Measurements from ENCODE around the gene ABCB10.

Gene ABCB10

GRCh38 chr1:229570305-229570704 lies 11.8 kb upstream of the ABCB10 start:
- no peak overlapping the region for H3K14ac ChIP-seq (ENCODE audit: low read length)
- DNase-seq: no peak
- peaks cover 1% of the 10 kb centered on the region for H3K9me3 ChIP-seq (ENCODE audit: insufficient read depth, low read depth, low read length)
- no peak overlapping the region for H3K4me3 ChIP-seq (ENCODE audit: low read depth, low read length)
- H2AFZ ChIP-seq (ENCODE audit: insufficient read depth, low read length, poor library complexity): no peak overlapping the region
- H4K8ac ChIP-seq (ENCODE audit: low read depth, low read length): no peak overlapping the region
- no peaks in the 10 kb centered on the region for H3K27me3 ChIP-seq (ENCODE audit: insufficient read depth, low read length)
- no peak overlapping the region for H3K4ac ChIP-seq (ENCODE audit: low read depth, low read length)
- no peak overlapping the region for H4K12ac ChIP-seq (ENCODE audit: low read depth, low read length)
- H2BK12ac ChIP-seq (ENCODE audit: low read length): no peak overlapping the region
- H3K79me1 ChIP-seq (ENCODE audit: low read length): no peaks in the 10 kb centered on the region
- no peak overlapping the region for H3K23ac ChIP-seq (ENCODE audit: low read length)
- H3K79me2 ChIP-seq (ENCODE audit: control insufficient read depth, insufficient read depth, low read length, poor library complexity): no peaks in the 10 kb centered on the region
- no peak overlapping the region for H3K9ac ChIP-seq (ENCODE audit: low read length)
- no peak overlapping the region for H3K4me2 ChIP-seq (ENCODE audit: low read length)
- H4K91ac ChIP-seq (ENCODE audit: low read depth, low read length): no peak overlapping the region
- WGBS (ENCODE audit: extremely low coverage, insufficient coverage, insufficient read length): no CpG with 5 or more reads among the region's 20 CpGs
- H2BK120ac ChIP-seq (ENCODE audit: insufficient read depth, low read length, poor library complexity): no peak overlapping the region
- no peaks in the 10 kb centered on the region for H3K36me3 ChIP-seq (ENCODE audit: control insufficient read depth in 1 of 2, insufficient read depth in 2 of 2, low read length in 2 of 2)
- H2AK5ac ChIP-seq (ENCODE audit: low read length): no peak overlapping the region
- no peak overlapping the region for H2BK5ac ChIP-seq (ENCODE audit: low read depth, low read length, poor library complexity)
- no peak overlapping the region for H3K18ac ChIP-seq (ENCODE audit: low read length)
- no peak overlapping the region for H3K27ac ChIP-seq (ENCODE audit: low read depth, low read length)
- H3K4me1 ChIP-seq (ENCODE audit: control insufficient read depth in 1 of 2, insufficient read depth in 2 of 2, low read length in 2 of 2): peaks cover 0 to 3% of the 10 kb centered on the region in 2 experiments

GRCh38 chr1:229567109-229567868 lies 8.8 kb upstream of the ABCB10 start:
- no peaks in the 10 kb centered on the region for H3K79me2 ChIP-seq (ENCODE audit: control insufficient read depth, insufficient read depth, low read length, poor library complexity)
- no peak overlapping the region for H3K9ac ChIP-seq (ENCODE audit: low read length)
- no peak overlapping the region for H3K4me2 ChIP-seq (ENCODE audit: low read length)
- peak in 1 of 2 donors; percentile 31 for DNase-seq
- H2BK120ac ChIP-seq (ENCODE audit: insufficient read depth, low read length, poor library complexity): no peak overlapping the region
- no peaks in the 10 kb centered on the region for H3K27me3 ChIP-seq (ENCODE audit: insufficient read depth, low read length)
- no peak overlapping the region for H2AK5ac ChIP-seq (ENCODE audit: low read length)
- no peak overlapping the region for H2BK12ac ChIP-seq (ENCODE audit: low read length)
- H3K4me3 ChIP-seq (ENCODE audit: low read depth, low read length): no peak overlapping the region
- no CpG with 5 or more reads among the region's 13 CpGs for WGBS (ENCODE audit: extremely low coverage, insufficient coverage, insufficient read length)
- no peak overlapping the region for H3K23ac ChIP-seq (ENCODE audit: low read length)
- H3K9me3 ChIP-seq (ENCODE audit: insufficient read depth, low read depth, low read length): peaks cover 1% of the 10 kb centered on the region
- no peak overlapping the region for H2BK5ac ChIP-seq (ENCODE audit: low read depth, low read length, poor library complexity)
- H3K27ac ChIP-seq (ENCODE audit: low read depth, low read length): no peak overlapping the region
- H3K18ac ChIP-seq (ENCODE audit: low read length): no peak overlapping the region
- peaks cover 3 to 8% of the 10 kb centered on the region in 2 experiments for H3K4me1 ChIP-seq (ENCODE audit: control insufficient read depth in 1 of 2, insufficient read depth in 2 of 2, low read length in 2 of 2)
- no peak overlapping the region for H3K14ac ChIP-seq (ENCODE audit: low read length)
- H4K91ac ChIP-seq (ENCODE audit: low read depth, low read length): no peak overlapping the region
- H3K4ac ChIP-seq (ENCODE audit: low read depth, low read length): no peak overlapping the region
- no peak overlapping the region for H4K8ac ChIP-seq (ENCODE audit: low read depth, low read length)
- no peaks in the 10 kb centered on the region for H3K79me1 ChIP-seq (ENCODE audit: low read length)
- no peaks in the 10 kb centered on the region for H3K36me3 ChIP-seq (ENCODE audit: control insufficient read depth in 1 of 2, insufficient read depth in 2 of 2, low read length in 2 of 2)
- no peak overlapping the region for H2AFZ ChIP-seq (ENCODE audit: insufficient read depth, low read length, poor library complexity)
- no peak overlapping the region for H4K12ac ChIP-seq (ENCODE audit: low read depth, low read length)

GRCh38 chr1:229563701-229564100 lies 5.2 kb upstream of the ABCB10 start:
- Histone ChIP-seq H3K14ac (ENCODE audit: low read length) (no peak overlapping the region), H3K9me3 (ENCODE audit: insufficient read depth, low read depth, low read length) (peaks cover 1% of the 10 kb centered on the region), H3K36me3 (ENCODE audit: control insufficient read depth in 1 of 2, insufficient read depth in 2 of 2, low read length in 2 of 2) (no peaks in the 10 kb centered on the region), H3K9ac (ENCODE audit: low read length) (no peak overlapping the region), H4K91ac (ENCODE audit: low read depth, low read length) (no peak overlapping the region), H3K79me2 (ENCODE audit: control insufficient read depth, insufficient read depth, low read length, poor library complexity) (peaks cover 2% of the 10 kb centered on the region), H4K12ac (ENCODE audit: low read depth, low read length) (no peak overlapping the region), H3K79me1 (ENCODE audit: low read length) (peaks cover 3% of the 10 kb centered on the region), H2BK12ac (ENCODE audit: low read length) (no peak overlapping the region), H3K23ac (ENCODE audit: low read length) (no peak overlapping the region), H3K4me2 (ENCODE audit: low read length) (no peak overlapping the region), H2AFZ (ENCODE audit: insufficient read depth, low read length, poor library complexity) (no peak overlapping the region), H4K8ac (ENCODE audit: low read depth, low read length) (no peak overlapping the region), H3K27ac (ENCODE audit: low read depth, low read length) (no peak overlapping the region), H3K27me3 (ENCODE audit: insufficient read depth, low read length) (no peaks in the 10 kb centered on the region), H3K4me1 (ENCODE audit: control insufficient read depth in 1 of 2, insufficient read depth in 2 of 2, low read length in 2 of 2) (peaks cover 3 to 8% of the 10 kb centered on the region in 2 experiments), H2BK120ac (ENCODE audit: insufficient read depth, low read length, poor library complexity) (no peak overlapping the region), H3K4me3 (ENCODE audit: low read depth, low read length) (no peak overlapping the region), H2BK5ac (ENCODE audit: low read depth, low read length, poor library complexity) (no peak overlapping the region), H3K18ac (ENCODE audit: low read length) (no peak overlapping the region), H2AK5ac (ENCODE audit: low read length) (no peak overlapping the region), H3K4ac (ENCODE audit: low read depth, low read length) (no peak overlapping the region)
- DNase-seq: peak; percentile 84 to 87
- no CpG with 5 or more reads among the region's 5 CpGs for WGBS (ENCODE audit: extremely low coverage, insufficient coverage, insufficient read length)

- Histone ChIP-seq H3K23ac (ENCODE audit: low read length) (no peak overlapping the region), H3K79me2 (ENCODE audit: control insufficient read depth, insufficient read depth, low read length, poor library complexity) (peaks cover 4% of the 10 kb centered on the region), H4K12ac (ENCODE audit: low read depth, low read length) (no peak overlapping the region), H2AFZ (ENCODE audit: insufficient read depth, low read length, poor library complexity) (no peak overlapping the region), H3K27ac (ENCODE audit: low read depth, low read length) (no peak overlapping the region), H3K9me3 (ENCODE audit: insufficient read depth, low read depth, low read length) (peaks cover 1% of the 10 kb centered on the region), H3K14ac (ENCODE audit: low read length) (no peak overlapping the region), H2BK12ac (ENCODE audit: low read length) (no peak overlapping the region), H3K4me2 (ENCODE audit: low read length) (no peak overlapping the region), H3K4ac (ENCODE audit: low read depth, low read length) (no peak overlapping the region), H3K4me1 (ENCODE audit: control insufficient read depth in 1 of 2, insufficient read depth in 2 of 2, low read length in 2 of 2) (peaks cover 0 to 8% of the 10 kb centered on the region in 2 experiments), H3K27me3 (ENCODE audit: insufficient read depth, low read length) (no peaks in the 10 kb centered on the region), H3K18ac (ENCODE audit: low read length) (no peak overlapping the region), H3K9ac (ENCODE audit: low read length) (no peak overlapping the region), H4K8ac (ENCODE audit: low read depth, low read length) (no peak overlapping the region), H4K91ac (ENCODE audit: low read depth, low read length) (no peak overlapping the region), H3K4me3 (ENCODE audit: low read depth, low read length) (no peak overlapping the region), H2AK5ac (ENCODE audit: low read length) (no peak overlapping the region), H2BK120ac (ENCODE audit: insufficient read depth, low read length, poor library complexity) (no peak overlapping the region), H3K79me1 (ENCODE audit: low read length) (peaks cover 8% of the 10 kb centered on the region), H3K36me3 (ENCODE audit: control insufficient read depth in 1 of 2, insufficient read depth in 2 of 2, low read length in 2 of 2) (no peaks in the 10 kb centered on the region), H2BK5ac (ENCODE audit: low read depth, low read length, poor library complexity) (no peak overlapping the region)
- DNase-seq: peak; percentile 55 to 58
- no CpG with 5 or more reads among the region's 7 CpGs for WGBS (ENCODE audit: extremely low coverage, insufficient coverage, insufficient read length)
Measured at GRCh38 chr1:229563241-229563640, 4.7 kb upstream of the ABCB10 start.

All from trophoblast cell (in vitro differentiated cells and primary cell).